A172 (cell line): Measurements from ENCODE around the gene SGSH. TPM values are rescaled to one million over a fixed set of nuclear protein-coding genes. Genes with fewer than 3 reads are reported as not detected.

Experiments used
- DNase-seq: peaks from one replicate; pipeline ENCODE4 v3.0.0-alpha.2; 2015; ENCODE audit warnings: low spot score
- total RNA-seq: library from RNA; depleted of rRNA; stranded (reverse); fragments of >200 nt; shearing (Covaris generic); gene quantifications from 2 replicates; pipeline ENCODE4 v1.2.3, GENCODE V29; 2014

Gene SGSH
- total RNA-seq, 1 experiment from 2014 or later, result 16.5 TPM

GRCh38 chr17:80227156-80227555 is 7.0 kb upstream of the SGSH start:
- DNase-seq, result no peak

DNA sequence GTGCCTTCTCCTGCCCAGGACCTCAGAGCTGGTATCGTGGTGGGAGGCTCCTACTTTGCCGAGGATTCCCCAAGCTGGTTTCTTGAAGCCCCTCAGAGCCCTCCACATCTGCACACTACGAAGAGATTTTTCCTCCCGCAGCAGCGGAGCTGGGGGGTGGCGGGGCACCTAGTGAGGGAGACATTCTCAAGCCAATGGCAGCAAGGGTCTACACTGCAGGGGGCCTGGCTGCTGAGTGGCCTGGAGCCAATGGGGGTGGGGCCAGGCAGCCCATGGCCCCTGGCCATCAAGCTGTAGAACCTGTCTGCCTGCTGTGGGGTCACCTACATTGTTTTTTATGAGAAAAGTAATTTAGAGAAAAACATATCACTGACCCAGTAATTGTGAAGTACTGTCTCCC is 5.1 kb upstream of the SGSH start:
- no peak for DNase-seq

GRCh38 chr17:80224683-80225082 is 4.5 kb upstream of the SGSH start:
- DNase-seq, result no peak

DNA sequence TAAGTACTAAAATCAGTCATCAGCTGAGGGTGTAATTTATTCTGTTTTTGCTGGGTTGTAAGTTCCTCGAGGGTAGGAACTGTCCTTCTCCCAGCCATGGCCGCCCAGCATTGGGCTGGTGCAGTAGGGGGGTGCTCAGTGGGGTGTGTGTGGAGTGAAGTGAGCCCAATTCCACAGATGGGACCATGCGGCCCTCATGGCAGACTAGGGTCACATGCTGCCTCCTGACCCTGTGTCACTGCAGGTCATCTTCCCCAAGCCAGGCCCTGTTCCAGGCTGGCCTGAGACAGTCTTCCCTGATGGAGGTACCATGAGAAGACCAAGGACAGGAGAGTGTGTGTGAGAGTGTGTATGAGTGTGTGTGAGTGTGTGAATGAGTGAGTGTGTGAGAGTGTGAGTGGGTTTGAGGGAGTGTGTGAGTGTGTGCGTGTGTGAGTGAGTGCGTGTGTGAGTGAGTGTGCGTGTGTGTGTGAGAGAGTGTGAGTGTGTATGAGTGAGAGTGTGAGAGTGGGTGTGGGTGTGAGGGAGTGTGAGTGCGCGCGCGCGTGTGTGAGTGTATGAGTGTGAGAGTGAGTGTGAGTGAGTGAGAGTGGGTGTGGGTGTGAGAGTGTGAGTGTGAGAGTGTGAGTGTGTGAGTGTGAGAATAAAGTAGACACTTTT is 3.8 kb upstream of the SGSH start:
- DNase-seq, result no peak

DNA sequence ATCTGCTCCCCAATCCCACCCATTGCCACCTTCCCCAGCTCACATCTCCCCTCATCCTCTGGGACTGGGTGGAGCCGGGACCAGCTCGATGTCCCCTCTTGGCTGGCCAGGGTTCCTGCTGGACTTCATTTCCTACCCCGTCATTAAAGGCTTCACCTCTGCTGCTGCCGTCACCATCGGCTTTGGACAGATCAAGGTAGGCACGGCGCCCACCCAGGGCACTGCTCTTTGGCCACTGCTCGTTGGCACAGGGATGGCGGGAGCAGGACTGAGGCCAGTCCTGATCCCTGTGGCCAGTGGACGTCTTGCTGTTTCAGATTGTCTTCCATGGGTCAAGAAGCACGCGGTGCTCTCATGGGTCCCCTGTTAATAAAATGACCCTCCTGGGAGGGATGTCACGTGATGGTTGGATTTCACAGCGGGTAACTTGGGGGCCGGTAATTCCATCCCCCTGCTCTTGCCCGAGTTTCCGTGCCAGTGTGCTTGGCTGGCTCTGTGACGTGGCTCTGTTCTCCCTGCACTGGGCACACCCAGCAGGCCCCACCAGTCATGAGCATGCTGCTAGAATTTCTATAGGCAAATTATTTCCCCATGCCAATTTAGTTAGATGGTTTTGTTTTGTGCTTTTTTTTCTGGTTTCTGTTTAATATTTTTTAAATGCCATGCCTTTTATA is 3.1 kb upstream of the SGSH start:
- no peak for DNase-seq

DNA sequence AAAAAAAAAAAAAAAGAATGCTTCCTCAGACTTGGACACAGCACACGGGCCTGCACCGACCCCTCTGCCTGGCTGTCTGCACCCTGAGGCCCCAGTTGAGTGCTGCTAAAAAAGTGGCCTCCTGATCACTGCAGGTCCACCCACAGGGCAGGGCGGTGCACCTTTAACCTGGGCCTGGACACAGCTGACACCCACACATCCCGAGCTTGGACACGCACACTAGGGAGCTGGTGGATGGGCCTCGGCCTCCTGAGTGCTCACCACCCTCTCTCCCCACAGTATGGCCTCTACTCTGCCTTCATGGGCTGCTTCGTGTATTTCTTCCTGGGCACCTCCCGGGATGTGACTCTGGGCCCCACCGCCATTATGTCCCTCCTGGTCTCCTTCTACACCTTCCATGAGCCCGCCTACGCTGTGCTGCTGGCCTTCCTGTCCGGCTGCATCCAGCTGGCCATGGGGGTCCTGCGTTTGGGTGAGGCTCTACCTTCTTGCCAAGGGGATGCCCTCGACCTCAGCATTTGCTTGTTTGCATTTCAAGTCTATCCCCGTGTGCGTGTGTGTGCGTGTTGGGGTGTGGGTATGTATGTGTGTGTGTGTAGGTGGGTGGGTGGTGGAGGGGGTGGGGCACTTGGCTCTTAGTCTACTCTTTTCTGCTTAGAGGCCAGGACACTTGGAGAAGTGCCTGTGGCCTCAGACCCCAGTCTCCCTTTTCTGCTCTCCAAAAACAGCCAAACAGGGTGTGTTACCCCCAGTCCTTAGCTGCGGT is 2.4 kb upstream of the SGSH start:
- no peak for DNase-seq

DNA sequence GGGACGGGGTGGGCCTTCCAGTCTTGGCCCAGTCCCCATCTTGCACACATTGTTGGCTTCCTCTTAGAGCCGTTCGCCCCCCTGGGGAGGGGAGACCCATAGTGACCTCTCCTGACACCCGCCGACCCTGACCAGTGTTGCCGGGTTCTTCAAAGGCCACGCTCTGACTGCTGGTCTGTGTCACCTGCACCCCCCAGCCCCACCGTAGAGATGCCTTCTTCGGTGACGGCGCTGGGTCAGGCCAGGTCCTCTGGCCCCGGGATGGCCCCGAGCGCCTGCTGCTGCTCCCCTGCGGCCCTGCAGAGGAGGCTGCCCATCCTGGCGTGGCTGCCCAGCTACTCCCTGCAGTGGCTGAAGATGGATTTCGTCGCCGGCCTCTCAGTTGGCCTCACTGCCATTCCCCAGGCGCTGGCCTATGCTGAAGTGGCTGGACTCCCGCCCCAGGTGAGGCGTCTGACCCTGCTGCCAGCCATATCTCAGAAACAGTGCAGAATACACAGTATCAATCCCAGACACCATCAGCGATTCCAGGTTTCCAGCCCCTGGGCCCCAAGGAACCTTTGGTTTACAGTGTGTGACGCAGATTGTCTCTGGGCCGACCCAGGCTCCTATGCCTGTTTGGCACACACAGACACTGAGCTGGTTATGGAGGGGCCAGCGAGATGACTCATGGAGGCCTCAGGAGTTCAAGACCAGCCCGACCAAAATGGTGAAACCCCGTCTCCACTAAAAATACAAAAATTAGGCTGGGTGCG is 1.4 kb upstream of the SGSH start:
- no peak for DNase-seq

- no peak for DNase-seq
Measured at GRCh38 chr17:80220736-80221215, 643 bp upstream of the SGSH start.

DNA sequence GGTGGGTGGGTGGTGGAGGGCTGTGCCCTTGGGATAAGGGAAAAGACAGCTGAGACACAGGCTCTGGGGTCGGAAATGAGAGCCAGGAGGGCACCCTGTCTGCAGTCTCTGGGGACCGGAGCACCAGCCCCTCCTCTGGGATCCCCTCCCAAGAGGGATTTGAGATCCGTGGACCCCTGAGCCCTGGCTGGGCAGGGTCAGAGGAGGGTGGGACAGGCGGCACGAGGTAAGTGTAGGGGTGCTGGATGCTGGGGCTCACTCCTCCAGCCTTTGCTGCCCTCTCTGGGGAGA is 425 bp downstream of the SGSH start:
- no peak for DNase-seq

DNA sequence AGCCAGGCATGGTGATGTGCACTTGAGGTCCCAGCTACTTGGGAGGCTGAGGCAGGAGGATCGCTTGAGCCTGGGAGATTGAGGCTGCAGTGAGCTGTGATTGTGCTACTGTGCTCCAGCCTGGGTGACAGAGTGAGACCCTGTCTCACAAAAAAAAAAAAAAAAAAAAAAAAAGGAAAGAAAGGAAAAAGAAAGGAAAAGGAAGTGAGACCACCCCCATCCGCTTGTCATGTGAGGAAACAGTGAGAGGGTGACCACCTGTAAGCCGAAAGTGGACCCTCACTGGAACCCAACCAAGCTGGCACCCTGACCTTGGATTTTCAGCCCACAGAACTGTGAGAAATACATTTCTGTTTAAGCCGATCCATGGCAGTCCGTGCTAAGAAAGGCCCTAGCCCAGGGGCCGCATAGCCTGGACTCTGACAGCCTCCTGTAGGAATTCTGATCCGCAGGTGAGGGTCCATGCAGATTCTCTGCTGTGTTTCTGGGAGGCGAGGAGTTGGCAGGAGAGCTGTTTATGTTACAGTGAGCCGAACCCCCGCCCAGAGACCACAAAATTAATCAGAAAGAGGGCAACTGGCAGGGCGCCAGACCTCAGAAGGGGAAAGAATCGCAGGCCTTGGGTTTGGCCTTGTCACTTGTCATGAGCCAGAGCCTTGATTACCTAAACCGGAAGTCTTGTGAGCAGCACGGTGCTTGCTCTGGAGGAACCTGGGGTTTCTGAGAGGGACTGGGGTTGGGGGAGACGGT is 945 bp downstream of the SGSH start:
- peak; percentile 91 for DNase-seq

DNA sequence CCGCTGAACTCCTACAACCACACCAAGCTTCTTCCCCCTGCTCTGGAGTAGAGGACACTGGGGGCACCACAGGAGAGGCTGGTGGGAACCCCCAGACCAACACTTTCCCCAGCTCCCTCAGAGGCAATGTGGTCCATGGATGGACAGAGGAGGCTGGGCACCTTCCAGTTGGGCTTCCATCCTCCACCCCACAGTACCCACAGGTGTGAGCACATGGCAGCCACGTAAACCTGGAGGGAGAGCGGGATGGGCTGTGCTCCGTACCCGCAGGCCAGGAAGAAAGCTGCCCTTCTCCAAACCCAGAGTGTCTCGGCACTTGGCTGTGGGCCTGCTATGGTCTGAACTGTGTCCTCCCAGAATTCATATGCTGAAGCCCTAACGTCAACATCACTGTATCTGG is 1.7 kb downstream of the SGSH start:
- DNase-seq, result no peak

DNA sequence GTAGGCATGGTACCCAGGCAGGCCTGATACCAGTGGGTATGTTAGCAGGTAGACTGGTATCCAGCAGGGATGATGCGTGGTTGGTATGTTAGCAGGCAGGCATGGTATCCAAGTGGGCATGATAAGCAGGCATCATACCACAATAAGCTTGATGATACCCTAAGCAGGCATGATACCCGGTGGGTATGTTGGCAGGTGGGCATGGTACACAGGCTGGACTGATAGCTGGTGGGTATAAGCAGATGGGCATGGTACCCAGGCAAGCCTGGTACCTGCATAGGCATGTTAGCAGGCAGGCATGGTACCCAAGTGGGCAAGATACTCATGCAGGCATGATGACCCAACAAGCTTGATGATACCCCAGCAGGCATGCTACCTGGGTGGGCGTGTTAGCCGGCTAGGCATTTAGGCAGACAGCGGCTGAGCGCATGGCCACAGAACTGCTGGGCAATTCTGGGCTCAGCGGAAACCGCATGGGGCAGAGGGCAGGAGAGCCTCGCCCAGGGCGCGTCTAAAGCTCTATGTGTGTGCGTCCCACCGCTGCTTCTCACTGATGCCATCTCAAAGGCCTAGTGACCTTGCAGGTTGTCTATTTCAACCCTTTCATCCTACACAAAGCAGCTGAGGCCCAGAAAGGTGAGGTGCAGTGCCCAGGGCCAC is 2.3 kb downstream of the SGSH start:
- no peak for DNase-seq

- DNase-seq, result no peak
Measured at GRCh38 chr17:80216473-80217456, 3.4 kb downstream of the SGSH start.

- no peak for DNase-seq
Measured at GRCh38 chr17:80214878-80215210, 5.3 kb downstream of the SGSH start.

- no peak for DNase-seq
Measured at GRCh38 chr17:80214012-80214877, 5.9 kb downstream of the SGSH start.

- no peak for DNase-seq
Measured at GRCh38 chr17:80213643-80213975, 6.5 kb downstream of the SGSH start.

DNA sequence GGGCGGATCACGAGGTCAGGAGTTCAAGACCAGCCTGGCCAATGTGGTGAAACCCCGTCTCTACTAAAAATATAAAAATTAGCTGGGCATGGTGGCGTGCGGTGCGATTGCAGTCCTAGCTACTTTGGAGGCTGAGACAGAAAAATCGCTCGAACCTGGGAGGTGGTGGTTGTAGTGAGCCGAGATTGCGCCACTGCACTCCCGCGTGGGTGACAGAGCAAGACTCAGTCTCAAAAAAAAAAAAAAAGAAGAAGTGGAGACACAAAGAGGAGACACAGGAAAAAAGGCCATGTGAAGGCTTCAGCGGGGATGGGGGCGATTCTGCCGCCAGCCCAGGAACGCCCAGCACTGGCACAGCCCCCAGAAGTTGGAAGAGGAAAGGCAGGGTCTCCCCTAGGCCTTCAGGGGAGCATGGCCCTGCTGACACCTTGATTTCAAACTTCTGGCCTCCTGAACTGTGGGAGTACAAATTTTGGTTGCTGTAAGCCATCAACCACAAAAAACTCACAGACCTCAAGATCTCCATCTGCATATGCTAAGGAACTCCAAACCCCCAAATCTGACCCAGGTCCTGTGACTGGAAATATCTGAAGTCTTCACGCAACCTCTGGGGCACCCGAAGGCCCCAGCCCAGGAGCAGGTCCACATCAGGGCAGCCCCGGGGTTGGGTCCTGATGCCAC is 7.0 kb downstream of the SGSH start:
- no peak for DNase-seq

DNA sequence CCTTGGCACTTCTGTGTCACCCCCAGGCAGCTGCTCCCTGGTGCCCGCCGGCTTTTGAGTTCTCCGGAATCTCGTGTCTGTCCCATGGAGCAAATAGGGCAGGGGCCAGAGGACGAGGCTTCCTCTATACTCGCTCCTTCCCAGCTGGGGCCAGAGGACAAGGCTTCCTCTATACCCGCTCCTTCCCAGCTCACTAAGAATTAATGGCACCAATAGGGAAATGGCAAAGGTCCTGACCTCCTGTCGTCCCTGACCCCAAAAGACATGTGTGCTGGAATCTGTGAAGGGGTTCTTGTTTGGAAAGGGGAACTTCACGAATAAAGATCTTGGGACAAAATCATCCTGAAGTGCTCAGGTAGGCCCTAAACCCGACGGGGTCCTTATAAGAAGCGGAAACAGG is 7.6 kb downstream of the SGSH start:
- no peak for DNase-seq

DNA sequence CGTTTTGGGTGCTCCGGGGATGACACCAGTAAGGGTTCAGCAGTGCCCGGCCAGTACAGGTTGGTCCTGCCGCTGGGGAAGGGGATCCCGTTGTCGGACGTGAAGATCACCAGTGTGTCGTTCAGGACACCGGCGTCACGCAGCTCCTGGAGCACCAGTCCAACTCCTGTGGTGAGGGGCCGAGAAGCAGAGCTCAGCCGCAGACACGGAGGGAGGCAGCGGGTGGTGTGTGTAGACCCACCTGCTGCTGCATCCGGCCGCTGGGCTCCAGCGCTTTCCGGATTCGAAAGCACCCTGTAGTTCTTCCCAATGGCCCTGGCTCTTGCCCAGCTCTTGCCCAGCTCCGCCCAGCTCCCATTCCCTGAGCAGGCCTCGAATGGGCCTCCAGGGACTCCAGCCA is 8.0 kb downstream of the SGSH start:
- no peak for DNase-seq
